Glomerular visceral epithelial cell (primary cell): Measurements from ENCODE around the gene TAOK3.
"Not testable (repeated sequence)": the region's sequence is repeated elsewhere in the genome, so short reads cannot be mapped to it uniquely, and the experiment has no call there.

ENCODE experiments used
- DNase-seq: peaks from one replicate; pipeline ENCODE4 v3.0.0-alpha.2; 2016; ENCODE audit errors: extremely low spot score

TAOK3 gene

DNA sequence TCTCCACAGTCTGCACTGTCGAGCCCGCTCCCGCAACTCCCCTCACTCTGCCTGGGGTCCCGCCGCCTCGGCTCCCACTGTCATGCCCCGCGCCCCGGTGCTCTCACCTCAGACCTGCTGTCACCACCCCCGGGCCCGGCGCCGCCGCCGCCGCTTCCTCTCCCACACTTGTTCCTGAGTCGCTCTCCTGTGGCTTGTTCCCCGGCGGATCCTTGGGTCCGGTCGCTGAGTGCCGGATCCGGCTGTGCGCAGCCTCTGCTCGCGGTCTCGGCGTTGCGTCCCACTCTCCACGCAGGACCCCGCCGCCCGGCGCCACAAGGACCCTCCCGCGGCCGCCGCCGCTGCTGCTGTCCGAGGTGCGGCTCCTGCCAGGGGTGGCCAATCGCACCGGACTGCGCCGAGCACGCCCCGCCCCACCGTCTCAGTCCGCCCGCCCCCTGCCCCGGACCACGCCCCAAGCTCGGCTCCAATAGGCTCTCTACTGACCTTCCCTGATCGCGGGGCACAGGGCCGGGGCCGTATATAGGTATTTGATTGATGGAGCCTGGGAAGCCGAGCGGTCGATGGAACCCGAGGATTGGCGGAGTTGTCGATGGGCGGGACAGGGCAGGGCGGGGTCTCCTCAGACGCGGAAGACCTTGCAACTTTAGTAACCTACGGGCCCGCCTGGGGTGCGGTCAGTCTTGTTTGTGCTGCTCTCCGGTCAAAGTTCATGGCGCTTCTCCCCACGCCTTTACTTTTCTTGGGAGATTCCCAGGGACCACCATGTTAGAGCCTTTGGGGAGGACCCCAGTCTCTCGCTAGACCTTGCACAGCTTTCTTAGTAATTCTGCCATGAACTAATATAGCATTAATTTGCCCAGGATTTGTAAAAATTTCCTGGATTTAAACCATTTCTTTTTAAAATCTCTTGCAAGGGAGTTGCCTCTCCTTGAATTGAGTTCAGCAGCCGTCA, at the start of gene TAOK3:
TSS of gene TAOK3 (minus strand) at position 367 of the 955 bp plus-strand sequence. CDS start 117,340 bp downstream, outside the sequence.
- peak; percentile 98 for DNase-seq

DNA sequence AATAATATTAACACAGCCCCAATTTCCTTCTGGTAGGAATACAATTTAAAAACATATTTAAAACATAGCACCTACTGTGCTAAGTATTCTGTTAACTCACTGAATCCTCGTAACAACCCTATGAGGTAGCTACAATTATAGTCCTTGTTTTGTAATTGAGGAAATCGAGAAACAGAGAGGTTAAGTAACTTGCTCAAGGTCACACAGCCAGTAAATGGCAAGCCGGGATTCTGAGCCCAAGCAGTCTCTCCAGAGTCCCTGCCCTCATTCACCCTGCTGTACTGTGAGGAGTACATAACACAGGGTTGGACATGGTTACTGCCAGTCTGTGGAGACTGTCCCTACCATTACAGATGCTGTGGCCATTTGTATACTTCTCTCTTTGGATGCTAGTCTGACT, 48.0 kb upstream of the TAOK3 start:
- no peak for DNase-seq

DNA sequence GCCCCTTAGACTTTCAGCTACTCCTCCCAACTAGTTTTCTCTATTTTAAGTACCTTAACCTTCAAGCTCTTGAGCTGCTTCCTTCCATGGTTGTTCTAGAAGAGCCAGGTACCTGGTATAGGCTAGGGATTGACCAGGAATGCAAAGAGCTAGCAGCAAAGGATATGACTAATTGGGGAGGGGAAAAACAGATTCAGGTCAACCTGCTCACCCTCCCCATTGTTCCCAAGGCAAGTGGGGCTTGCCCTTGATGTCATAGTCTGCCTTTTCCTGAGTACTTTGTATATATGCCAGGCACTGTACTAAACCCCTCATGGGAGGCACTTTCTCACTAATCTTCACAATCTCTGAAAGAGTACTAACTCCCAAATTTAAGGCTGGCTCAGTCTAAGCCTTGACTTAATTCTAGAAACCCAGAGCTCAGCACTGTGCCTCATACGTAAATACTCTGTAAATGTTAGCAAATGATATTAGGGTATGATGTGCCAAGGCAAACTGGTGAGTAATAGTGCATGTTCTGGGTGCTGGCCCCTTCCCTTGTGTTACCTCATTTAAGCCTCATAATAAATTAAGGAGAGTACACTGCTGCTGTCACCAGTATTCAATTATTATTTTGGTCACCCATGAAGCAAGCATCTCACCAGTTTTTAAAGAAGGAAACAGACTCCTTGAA, 45.8 kb upstream of the TAOK3 start:
- DNase-seq, result no peak

DNA sequence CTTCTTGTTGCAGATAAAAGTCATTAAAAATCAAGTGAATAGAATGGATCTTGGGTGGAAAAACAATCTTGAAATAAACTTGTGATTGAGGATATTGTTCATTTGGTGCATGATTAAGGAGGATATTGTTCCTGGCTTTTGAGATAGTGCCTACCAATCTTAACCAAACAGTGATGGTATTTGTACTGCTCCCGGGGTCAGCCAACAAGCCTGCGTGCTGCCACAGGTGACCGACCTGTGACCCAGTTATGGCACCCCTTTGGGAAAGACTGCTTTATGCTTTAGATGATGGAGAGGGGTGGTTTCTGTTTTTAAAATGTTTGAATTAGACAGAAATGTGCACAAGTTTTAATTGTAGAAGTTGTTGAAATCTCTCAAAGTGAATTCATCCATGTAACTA, 45.2 kb upstream of the TAOK3 start:
- DNase-seq, result no peak

DNA sequence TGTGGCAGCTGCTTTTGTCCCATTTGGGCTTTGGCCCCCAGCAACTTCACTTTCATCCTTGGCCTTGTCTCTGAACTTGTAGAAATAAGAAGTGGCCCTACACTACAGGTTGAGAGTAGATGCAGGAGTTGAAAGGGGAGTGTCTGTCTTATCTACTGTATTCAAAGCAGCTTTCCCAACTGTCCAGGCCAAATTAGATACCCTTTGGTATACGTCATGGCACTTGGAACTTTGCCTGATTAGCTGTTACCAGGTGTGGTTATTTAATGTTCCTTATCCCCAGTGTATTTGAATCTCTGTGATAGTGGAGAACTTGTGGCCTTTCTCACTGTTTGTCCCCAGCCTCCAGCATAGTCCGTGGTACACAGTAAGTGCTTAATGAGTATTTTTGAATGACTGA, 37.1 kb upstream of the TAOK3 start:
- DNase-seq, result no peak

DNA sequence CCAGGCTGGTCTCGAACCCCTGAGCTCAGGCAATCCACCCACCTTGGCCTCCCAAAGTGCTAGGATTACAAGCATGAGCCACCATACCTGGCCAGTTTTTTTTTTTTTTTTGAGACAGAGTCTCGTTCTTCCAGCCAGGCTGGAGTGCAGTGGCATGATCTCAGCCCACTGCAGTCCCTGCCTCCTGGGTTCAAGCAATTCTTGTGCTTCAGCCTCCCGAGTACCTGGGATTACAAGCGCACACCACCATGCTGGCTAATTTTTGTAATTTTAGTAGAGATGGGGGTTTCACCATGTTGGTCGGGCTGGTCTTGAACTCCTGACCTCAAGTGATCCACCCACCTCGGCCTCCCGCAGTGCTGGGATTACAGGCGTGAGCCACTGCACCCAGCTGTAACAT, 35.5 kb upstream of the TAOK3 start:
- not testable (repeated sequence) for DNase-seq

DNA sequence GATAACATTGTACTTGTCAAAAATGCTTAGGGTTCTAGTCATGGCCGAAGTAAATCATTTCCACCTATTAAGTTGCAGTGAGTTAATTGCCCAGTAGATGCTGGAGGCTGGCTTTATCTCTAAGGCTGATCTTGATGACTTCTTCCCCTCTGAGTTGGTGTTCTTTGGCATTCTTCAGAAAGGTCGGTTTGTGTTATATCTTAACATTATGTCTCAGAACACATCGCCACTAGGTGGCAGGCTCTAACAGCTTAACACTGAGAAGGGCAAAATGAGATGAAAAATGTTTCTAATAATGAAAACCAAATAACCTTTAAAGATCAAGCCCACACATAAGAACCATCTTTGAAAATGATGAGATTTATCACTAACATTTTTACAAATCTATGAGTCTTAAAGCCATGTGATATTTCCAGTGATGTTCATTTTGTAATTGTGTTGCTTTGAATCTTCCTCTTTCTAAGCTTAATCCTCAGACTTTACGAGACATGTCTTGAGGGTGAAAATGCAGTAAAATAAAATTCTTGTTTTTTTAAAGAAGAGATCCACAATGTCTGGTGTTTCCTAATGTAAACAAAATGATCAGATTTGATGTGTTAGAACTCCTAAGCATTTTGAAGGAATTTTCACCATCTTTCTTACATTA, 32.3 kb upstream of the TAOK3 start:
- DNase-seq, result peak; percentile 38

DNA sequence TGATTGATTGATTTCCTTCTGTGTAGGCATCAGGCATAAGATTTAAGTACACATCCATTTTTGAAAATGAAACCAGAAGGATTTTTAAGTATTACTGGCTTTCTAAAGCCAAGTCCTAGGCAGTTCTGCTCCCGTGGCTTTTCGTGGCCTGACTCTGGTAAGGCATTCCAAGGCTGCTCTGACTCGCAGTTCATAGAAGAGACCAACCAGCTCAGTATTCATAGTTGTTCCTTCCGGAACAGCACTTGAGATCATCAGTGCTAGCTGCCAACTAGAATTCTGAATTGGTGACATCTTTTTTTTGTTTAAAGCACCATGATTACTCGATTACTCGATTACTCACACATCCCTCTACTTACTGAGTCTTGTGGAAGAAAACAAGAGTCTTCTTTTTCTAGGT, 29.5 kb upstream of the TAOK3 start:
- DNase-seq, result peak; percentile 36

DNA sequence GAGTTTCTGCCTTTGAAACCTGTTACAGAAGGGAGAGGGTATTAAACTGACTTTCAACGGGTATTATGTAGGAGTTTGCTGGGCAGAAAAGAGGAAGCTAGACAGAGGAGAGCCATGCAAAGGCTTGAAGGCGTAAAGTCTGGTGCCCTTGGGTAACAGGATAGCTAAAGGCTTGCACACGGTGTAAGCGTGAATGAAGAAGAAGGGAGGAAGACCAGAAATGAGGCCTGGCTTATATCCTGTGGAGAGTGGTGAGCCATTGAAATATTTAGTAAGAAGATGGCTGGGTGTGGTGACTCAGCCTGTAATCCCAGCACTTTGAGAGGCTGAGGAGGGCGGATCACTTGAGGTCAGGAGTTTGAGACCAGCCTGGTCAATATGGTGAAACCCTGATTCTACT, 26.2 kb upstream of the TAOK3 start:
- DNase-seq, result no peak

DNA sequence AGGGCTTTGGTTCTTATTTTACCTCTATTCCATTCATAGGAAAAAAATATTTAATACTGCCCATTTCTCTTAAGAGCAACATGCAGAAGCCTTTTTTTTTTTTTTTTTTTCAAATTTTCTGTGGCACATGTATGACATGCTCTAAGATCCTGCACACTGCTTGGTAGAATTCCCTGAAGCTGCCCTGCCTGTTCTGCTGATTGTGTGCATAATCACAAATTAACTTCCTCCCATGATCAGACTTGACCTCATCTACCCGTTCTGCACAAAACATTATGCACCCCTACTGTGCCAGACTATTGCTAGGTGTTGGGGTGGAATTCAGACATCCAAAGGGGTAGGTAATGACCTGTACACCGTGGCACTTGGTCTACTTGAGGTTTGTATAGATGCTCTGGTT, 25.8 kb upstream of the TAOK3 start:
- DNase-seq, result no peak

DNA sequence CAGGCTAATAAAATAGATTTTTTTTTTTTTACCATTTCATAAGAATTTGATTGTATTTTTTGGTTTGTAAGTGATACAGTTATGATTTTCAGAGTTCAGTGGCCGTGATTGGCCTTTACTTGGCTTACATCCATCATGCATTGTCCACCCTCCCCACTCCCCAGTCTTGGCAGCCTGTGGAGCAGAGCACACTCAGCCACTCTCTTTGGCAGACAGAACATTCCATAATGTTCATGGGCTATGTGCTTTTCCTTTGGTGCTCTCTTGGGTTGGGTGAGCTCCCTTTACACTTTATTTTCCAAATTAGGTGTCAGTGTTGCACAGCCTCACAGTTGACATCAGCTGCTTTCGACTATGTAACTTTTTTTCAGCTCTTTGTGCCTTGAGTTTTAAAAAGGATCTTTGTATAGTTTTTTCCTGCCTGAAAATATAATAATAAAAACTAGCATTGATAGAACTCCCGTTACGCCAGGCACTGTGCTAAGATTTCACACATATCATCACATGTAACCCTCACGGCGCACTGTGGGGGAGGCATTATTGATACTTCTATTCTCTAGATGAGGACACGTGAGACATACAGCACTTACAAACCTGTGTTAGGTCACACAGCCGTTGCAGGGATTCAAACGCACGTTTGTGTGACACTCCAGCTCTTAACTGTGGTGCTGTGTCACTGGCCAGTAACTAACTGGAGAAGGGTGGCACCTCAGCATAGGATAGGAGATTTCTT, 25.2 kb upstream of the TAOK3 start:
- no peak for DNase-seq

DNA sequence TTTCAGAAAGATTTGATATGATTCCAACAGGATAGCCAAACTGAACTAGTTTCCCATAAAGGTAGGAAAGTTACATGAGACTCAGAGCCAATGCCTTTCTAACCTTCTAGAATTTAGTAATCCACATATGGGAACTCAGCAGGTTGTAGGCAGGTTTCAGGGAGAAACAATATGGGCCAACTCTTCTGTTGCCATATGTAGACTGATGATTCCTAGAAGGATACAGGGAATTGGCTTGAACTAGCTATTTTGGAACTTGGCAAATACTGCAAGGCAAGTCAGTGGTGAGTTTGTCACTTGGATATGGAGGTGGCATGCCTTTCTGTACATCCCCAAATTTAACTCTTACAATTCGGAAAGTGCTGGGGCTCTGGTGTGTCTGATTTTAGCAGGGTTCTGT, 19.1 kb upstream of the TAOK3 start:
- no peak for DNase-seq

DNA sequence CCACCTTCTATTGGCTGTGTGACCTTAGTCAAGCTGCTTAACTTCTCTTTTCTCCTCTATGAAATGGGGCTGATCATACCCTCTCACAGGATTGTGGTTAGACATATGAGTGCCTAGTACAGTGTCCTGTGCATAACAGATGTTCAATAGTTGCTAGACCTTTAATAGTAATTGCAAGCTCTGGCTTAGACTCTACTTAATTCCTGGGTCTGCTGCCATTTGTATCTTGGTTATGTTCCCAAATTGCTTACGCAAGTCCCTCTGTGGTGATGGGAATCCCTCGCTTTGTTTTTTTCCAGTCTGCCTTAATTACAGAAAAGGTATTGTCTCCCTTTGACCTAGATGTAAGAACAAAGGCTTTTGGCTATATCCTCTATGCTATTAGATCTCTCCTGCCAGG, 18.7 kb upstream of the TAOK3 start:
- no peak for DNase-seq

DNA sequence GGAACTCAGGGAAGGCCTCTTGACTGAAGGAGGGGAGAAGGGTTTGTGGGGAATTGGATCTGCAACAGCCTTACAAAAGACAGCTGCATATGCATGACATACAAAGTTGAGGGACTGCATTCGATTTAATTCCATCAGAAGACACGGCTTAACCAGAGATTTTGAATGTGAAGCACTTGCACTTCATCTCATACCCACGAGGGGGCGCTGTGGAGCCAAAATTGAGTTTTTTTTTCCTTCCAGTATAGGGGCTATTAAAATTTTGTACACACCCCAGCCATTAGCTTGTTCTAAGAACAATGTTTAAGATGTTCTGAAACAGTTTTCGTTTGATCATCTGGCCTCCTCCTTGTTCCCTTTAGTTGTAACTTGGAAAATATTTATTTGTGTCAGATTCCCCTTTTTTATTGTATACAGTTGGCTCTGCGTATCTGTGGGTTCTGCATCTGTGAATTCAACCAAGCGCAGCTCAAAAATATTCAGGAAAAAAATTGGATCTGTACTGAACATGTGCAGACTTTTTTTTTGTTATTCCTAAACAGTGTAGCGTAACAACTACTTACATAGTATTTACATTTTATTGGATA, 5.3 kb upstream of the TAOK3 start:
- peak; percentile 68 for DNase-seq

DNA sequence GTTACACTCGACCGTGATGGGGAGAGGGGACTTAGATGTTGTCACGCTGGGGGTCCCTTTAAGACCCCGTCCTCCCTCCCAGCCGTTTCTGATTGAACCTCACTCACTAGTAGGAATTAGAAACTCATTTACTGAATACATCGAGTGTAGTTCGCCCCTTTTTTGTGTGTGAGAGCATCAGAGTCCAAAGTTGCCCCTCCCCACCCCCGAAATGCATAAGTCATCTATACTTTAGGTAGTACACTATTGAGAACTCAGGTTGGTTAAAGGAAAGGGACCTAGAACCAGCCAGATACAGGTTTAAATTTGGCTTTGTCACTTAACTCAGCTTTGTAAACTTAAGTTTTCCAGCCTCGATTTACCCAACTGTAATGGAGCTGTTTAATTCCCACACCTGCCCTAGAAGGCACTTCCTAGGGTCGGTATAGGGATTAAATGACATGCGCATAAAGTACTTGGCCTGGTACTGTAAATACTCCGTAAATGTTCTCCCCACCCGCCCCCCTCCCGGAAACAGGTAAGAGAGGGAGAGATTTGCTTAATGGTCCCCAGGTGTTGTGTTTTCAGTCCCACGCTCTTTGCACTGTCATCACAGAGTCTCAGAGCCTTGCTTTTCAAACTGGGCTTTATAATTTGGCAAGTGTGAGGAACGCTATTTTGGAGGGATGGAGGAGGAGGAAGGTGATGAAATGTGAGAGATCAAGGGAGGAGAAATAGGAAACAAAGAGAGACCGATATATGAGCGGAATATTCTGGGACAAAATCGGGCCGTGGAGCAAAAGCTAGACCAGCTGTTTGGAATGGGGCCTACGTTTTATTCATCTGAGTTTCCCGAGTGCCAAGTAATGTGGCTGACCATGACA, 4.5 kb upstream of the TAOK3 start:
- DNase-seq, result no peak

DNA sequence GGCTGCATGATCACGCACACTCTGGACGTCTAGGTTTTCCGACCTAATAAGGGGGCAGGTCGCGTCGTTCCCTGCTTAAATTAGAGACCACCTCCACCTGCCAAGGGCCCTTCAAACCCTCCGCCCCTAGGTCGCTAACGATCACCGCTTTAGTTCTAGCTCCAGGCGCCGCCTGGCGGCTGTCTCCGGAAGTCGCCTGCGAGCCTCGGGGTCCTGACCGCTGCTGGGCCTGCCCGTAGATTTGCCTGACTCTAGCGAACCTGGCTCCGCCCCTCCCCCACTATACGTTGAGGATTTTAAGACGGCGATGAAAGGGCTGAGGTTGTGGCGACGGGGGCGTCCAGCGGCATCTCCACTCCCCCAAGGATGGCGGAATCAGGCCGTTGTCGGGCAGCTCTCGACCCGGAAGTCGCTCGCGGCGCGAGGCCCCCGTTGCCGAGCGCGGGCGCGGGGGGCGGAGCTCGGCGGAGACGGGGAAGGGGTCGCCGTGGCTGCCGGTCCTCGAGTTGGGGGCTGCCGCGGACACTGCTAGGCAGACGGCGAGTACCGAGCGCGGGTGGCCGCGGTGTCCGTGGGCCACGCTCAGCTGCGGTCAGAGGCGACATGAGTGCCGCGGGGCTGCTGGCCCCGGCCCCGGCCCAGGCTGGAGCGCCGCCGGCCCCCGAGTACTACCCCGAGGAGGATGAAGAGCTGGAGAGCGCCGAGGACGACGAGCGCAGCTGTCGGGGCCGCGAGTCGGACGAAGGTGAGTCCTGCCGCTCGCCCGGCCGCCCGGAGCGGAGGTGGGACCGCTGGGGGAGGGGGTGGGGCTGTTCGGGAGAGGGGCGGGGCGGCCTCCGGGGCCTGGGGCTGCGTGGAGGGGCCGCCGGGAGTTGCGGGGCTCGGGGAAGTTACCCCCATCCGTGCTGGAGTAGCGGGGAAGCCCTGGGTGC, 3.6 kb upstream of the TAOK3 start, which contains the start of gene SUDS3:
TSS of gene SUDS3 (plus strand) at position 467 of the 932 bp plus-strand sequence. CDS start at position 604, 137 bp downstream.
- peak; percentile 82 for DNase-seq

DNA sequence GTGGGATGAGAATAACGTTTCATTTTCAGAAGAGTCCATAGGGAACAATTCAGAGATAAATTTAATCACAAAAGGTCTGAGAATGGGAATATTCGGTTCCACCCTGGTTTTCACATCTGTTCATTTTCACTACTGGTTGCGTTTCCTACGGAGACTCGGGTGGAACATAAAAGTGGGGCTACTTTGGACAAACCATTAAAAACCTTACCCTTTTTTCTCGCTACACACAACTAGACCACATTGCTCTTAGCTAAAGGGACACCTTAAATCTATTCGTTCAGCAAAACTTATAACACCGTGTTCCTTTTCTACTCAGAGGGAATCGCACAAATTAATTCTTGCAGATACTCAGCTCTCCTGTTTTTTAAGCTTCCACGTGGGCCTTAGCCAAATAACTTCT, 2.6 kb upstream of the TAOK3 start:
- DNase-seq, result no peak

DNA sequence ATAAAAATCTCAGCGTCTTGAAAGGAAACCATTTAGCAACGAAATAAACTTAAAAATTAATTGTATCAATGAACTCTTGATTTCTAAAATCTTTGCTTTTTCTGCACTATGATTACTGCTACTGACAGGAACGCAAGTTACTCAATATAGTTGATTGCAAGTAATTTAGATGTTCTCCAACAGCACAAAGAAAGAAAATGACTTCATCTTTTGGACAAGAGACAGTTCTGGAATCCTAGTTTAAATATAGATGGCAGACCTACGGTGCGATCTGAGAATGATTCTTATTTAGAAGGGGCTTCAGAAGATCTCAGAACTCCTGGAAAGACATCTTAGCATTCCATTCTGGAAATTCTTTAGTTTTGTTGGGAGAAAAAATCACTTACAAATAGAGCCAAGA, 2.2 kb upstream of the TAOK3 start:
- DNase-seq, result no peak

DNA sequence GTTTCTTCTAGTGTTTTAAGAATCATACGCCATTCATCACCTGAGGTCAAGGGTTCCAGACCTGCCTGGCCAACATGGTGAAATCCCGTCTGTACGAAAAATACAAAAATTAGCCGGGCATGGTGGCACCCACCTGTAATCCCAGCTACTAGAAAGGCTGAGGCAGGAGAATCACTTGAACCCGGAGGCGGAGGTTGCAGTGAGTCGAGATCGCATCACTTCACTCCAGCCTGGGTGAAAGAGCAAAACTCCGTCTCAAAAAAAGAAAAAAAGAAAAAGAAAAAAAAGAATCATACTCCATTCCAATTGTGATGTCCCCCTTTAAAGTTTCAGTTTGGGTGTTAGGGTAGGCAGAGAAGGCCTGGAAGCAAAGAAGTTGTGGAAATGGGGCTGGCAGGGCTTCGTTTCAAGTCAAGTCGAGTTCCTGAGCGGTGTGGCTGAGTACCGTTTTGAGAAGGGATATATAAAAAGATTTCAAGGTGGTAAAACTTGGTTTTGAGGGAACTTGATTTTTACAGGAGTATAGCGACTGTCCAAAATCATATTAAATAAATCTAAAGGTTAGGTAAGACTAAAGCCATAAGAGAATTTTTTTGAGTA, 1.5 kb upstream of the TAOK3 start:
- DNase-seq, result no peak
